IMR-90 (cell line): ENCODE results near the gene FOXQ1. TPM values are rescaled to one million over a fixed set of nuclear protein-coding genes. Genes with fewer than 3 reads are reported as not detected.

Experiments
- ATAC-seq: fragments of 200-7000 bp; cut with Tn5 transposase; 2 replicates; pipeline ENCODE4 v1.9.1; 2020; ENCODE audit warnings: low read depth, mild to moderate bottlenecking, moderate library complexity
- BruUV-seq: library from RNA; stranded (reverse); fragments of 400-500 nt; replicated peaks from 2 replicates; lab custom pipeline; 2021; lab: Mats Ljungman, UMichigan
- CTCF ChIA-PET: fragments of 300-600 bp; formaldehyde crosslinking; extraction: SDS; loops from one replicate; lab custom pipeline; 2021; ENCODE audit warnings: antibody characterized with exemption; lab: Yijun Ruan, JAX
- POLR2A ChIA-PET: fragments of 300-600 bp; sonication (Branson Sonifier 250); formaldehyde crosslinking; loops from one replicate; lab custom pipeline; 2022; ENCODE audit warnings: antibody characterized with exemption; ENCODE audit not compliant: unreplicated experiment; lab: Charles Lee
- DNase-seq: peaks from one replicate; pipeline ENCODE4 v3.0.0; 2013
- H2AFZ ChIP-seq: replicated peaks from 2 replicates; pipeline ENCODE3; 2013; ENCODE audit warnings: low read length, mild to moderate bottlenecking; ENCODE audit not compliant: poor library complexity
- H2AK5ac ChIP-seq: 2 replicates; pipeline ENCODE4 v1.6.1; 2013; ENCODE audit warnings: low read depth, low read length, inconsistent platforms
- H2AK9ac ChIP-seq: replicated peaks from 2 replicates; pipeline ENCODE3; 2013; ENCODE audit warnings: mild to moderate bottlenecking, low read depth, low read length, moderate library complexity; ENCODE audit not compliant: poor library complexity
- H2BK120ac ChIP-seq: 2 replicates; pipeline ENCODE4 v1.6.1; 2013; ENCODE audit warnings: low read depth, low read length, inconsistent platforms
- H2BK15ac ChIP-seq: 3 replicates; pipeline ENCODE4 v1.6.1; 2013; ENCODE audit warnings: low read depth, low read length, inconsistent platforms
- H2BK20ac ChIP-seq: 2 replicates; pipeline ENCODE4 v1.6.1; 2013; ENCODE audit warnings: low read depth, mild to moderate bottlenecking, inconsistent platforms, low read length, moderate library complexity
- H2BK5ac ChIP-seq: 2 replicates; pipeline ENCODE4 v1.6.1; 2013; ENCODE audit warnings: mild to moderate bottlenecking, low read depth, low read length, inconsistent platforms; ENCODE audit not compliant: poor library complexity, severe bottlenecking
- H3K14ac ChIP-seq: replicated peaks from 2 replicates; pipeline ENCODE4 v1.6.1; 2013; ENCODE audit warnings: low read depth, low read length, inconsistent platforms
- H3K18ac ChIP-seq: 2 replicates; pipeline ENCODE4 v1.6.1; 2013; ENCODE audit warnings: low read depth, low read length, control low read depth
- H3K23ac ChIP-seq: 2 replicates; pipeline ENCODE4 v1.6.1; 2013; ENCODE audit warnings: low read depth, low read length, inconsistent platforms
- H3K27ac ChIP-seq: 2 replicates; pipeline ENCODE4 v1.5.1; 2013; ENCODE audit warnings: mild to moderate bottlenecking, control low read depth, low read length; ENCODE audit not compliant: insufficient read depth
- H3K27me3 ChIP-seq: 2 replicates; pipeline ENCODE4 v1.6.1; 2013; ENCODE audit warnings: low read length; ENCODE audit not compliant: control insufficient read depth, insufficient read depth
- H3K36me3 ChIP-seq: 2 replicates; pipeline ENCODE4 v1.6.1; 2013; ENCODE audit warnings: low read length, mixed read lengths; ENCODE audit not compliant: control insufficient read depth, insufficient read depth
- H3K4ac ChIP-seq: 2 replicates; pipeline ENCODE4 v1.6.1; 2013; ENCODE audit warnings: low read depth, low read length, inconsistent platforms
- H3K4me1 ChIP-seq: 2 replicates; pipeline ENCODE4 v1.6.1; 2013; ENCODE audit warnings: low read length, mixed read lengths; ENCODE audit not compliant: control insufficient read depth, insufficient read depth
- H3K4me2 ChIP-seq: 2 replicates; pipeline ENCODE4 v1.6.1; 2013; ENCODE audit warnings: low read depth, mild to moderate bottlenecking, control low read depth, low read length, moderate library complexity
- H3K4me3 ChIP-seq: 2 replicates; pipeline ENCODE4 v1.5.1; 2013; ENCODE audit warnings: low read depth, mild to moderate bottlenecking, control low read depth, low read length, moderate library complexity; ENCODE audit not compliant: insufficient read depth
- H3K56ac ChIP-seq: 2 replicates; pipeline ENCODE4 v1.6.1; 2013; ENCODE audit warnings: low read length, inconsistent platforms; ENCODE audit not compliant: insufficient read depth; ENCODE audit errors: extremely low read depth
- H3K79me1 ChIP-seq, 2 experiments: 2 replicates each; pipeline ENCODE4 v1.6.1; 2013; ENCODE audit warnings: low read length in 2 of 2, inconsistent platforms in 1 of 2, low read depth in 1 of 2
- H3K9ac ChIP-seq: 2 replicates; pipeline ENCODE4 v1.6.1; 2013; ENCODE audit warnings: low read depth, low read length, control low read depth
- H3K9me1 ChIP-seq: 2 replicates; pipeline ENCODE4 v1.6.1; 2013; ENCODE audit warnings: low read length, inconsistent platforms; ENCODE audit not compliant: insufficient read depth
- H3K9me3 ChIP-seq: 2 replicates; pipeline ENCODE4 v1.6.1; 2013; ENCODE audit warnings: low read length; ENCODE audit not compliant: control insufficient read depth, insufficient read depth
- H4K20me1 ChIP-seq: 2 replicates; pipeline ENCODE4 v1.6.1; 2013; ENCODE audit warnings: low read length, inconsistent platforms; ENCODE audit not compliant: insufficient read depth
- H4K5ac ChIP-seq: 2 replicates; pipeline ENCODE4 v1.6.1; 2013; ENCODE audit warnings: mild to moderate bottlenecking, low read depth, low read length, control low read depth
- H4K8ac ChIP-seq, 2 experiments: 2 replicates each; pipeline ENCODE4 v1.6.1; 2013; ENCODE audit warnings: low read depth in 2 of 2, low read length in 2 of 2, control low read depth in 1 of 2, inconsistent platforms in 1 of 2
- H4K91ac ChIP-seq: 2 replicates; pipeline ENCODE4 v1.6.1; 2013; ENCODE audit warnings: low read depth, low read length, inconsistent platforms; ENCODE audit not compliant: insufficient read depth
- BHLHE40 ChIP-seq: fragments of 150-350 bp; IDR thresholded peaks from 2 replicates; pipeline ENCODE4 v1.6.1; 2016; ENCODE audit warnings: mild to moderate bottlenecking, low read depth, low read length
- CEBPB ChIP-seq: IDR thresholded peaks from 2 replicates; pipeline ENCODE4 v1.6.1; 2012; ENCODE audit warnings: low read depth, low read length, improper control_type of control experiment
- CHD1 ChIP-seq: IDR thresholded peaks from 2 replicates; pipeline ENCODE4 v1.6.1; 2012; ENCODE audit warnings: low read depth, low read length, improper control_type of control experiment
- FOS ChIP-seq: fragments of 150-350 bp; IDR thresholded peaks from 2 replicates; pipeline ENCODE4 v1.6.1; 2016; ENCODE audit warnings: low read depth, low read length
- MAFK ChIP-seq: IDR thresholded peaks from 2 replicates; pipeline ENCODE4 v1.6.1; 2012; ENCODE audit warnings: low read depth, low read length, improper control_type of control experiment
- MXI1 ChIP-seq: IDR thresholded peaks from 2 replicates; pipeline ENCODE4 v1.6.1; 2012; ENCODE audit warnings: low read depth, mild to moderate bottlenecking, low read length, moderate library complexity, borderline replicate concordance
- NFE2L2 ChIP-seq: fragments of 150-350 bp; IDR thresholded peaks from 2 replicates; pipeline ENCODE4 v1.6.1; 2016; ENCODE audit warnings: low read depth, mild to moderate bottlenecking, low read length
- RAD21 ChIP-seq: IDR thresholded peaks from 2 replicates; pipeline ENCODE4 v1.6.1; 2012; ENCODE audit warnings: low read length, improper control_type of control experiment
- RCOR1 ChIP-seq: IDR thresholded peaks from 2 replicates; pipeline ENCODE4 v1.6.1; 2012; ENCODE audit warnings: mild to moderate bottlenecking, low read length, improper control_type of control experiment; ENCODE audit not compliant: insufficient replicate concordance
- RFX5 ChIP-seq: IDR thresholded peaks from 2 replicates; pipeline ENCODE4 v1.8.0; 2012; ENCODE audit warnings: low read depth, mild to moderate bottlenecking, low read length, moderate library complexity
- SMC3 ChIP-seq: fragments of 150-350 bp; IDR thresholded peaks from 2 replicates; pipeline ENCODE4 v1.6.1; 2016; ENCODE audit warnings: low read depth, mild to moderate bottlenecking, antibody characterized with exemption, low read length, moderate library complexity
- WGBS, 2 experiments: methylation state at CpG; one replicate each; pipeline versions ENCODE4 v1.1.5 to v1.1.7; 2013; ENCODE audit warnings: missing lambda C conversion rate in 2 of 2; ENCODE audit not compliant: insufficient read length in 1 of 2; ENCODE audit errors: extremely low coverage in 2 of 2; 5-methylcytosine and 5-hydroxymethylcytosine counted together
- dilution Hi-C: fragments of 300-500 bp; cut with HindIII; formaldehyde crosslinking; loops from one replicate; pipeline ENCODE4 v1.14.3; 2018; ENCODE audit warnings: low sequenced_read_pairs; ENCODE audit not compliant: unreplicated experiment
- in situ Hi-C: fragments of 300-500 bp; cut with MboI; formaldehyde crosslinking; loops from 3 replicates; pipeline ENCODE4 v1.14.3; 2019; ENCODE audit warnings: low sequenced_read_pairs, inconsistent platforms, mixed read lengths
- intact Hi-C: fragments of 100-400 bp; cut with micrococcal nuclease; formaldehyde crosslinking; loops from 2 replicates; pipeline ENCODE4 v1.10.0; 2022
- polyA plus RNA-seq, 3 experiments: library from polyadenylated mRNA; depleted of rRNA; stranded (reverse); fragments of >200 nt; gene quantifications; 2 replicates each; pipeline ENCODE4 v1.2.3, GENCODE V29; 2012; ENCODE audit warnings: low replicate concordance in 1 of 3
- total RNA-seq: library from RNA; depleted of rRNA; stranded (reverse); fragments of >200 nt; gene quantifications from 2 replicates; pipeline ENCODE4 v1.2.3, GENCODE V29; 2012
- TF ChIP-seq, protein P1 (sequence below): fragments of 150-350 bp; IDR thresholded peaks from 2 replicates; pipeline ENCODE4 v1.6.1; 2016; ENCODE audit warnings: low read depth, mild to moderate bottlenecking, low read length, moderate library complexity, borderline replicate concordance
- TF ChIP-seq, protein P2 (sequence below): conservative IDR thresholded peaks from 2 replicates; pipeline ENCODE4 v1.5.1; 2012; ENCODE audit warnings: mild to moderate bottlenecking, low read depth, low read length, improper control_type of control experiment
- TF ChIP-seq, protein P3 (sequence below): fragments of 150-350 bp; IDR thresholded peaks from 2 replicates; pipeline ENCODE4 v1.6.1; 2017; ENCODE audit warnings: mild to moderate bottlenecking, antibody characterized with exemption, low read length, low read depth

The FOXQ1 gene
- total and polyA plus RNA-seq, 2 of the 4 experiments (the other 2 are of a cell fraction), result not detected

DNA sequence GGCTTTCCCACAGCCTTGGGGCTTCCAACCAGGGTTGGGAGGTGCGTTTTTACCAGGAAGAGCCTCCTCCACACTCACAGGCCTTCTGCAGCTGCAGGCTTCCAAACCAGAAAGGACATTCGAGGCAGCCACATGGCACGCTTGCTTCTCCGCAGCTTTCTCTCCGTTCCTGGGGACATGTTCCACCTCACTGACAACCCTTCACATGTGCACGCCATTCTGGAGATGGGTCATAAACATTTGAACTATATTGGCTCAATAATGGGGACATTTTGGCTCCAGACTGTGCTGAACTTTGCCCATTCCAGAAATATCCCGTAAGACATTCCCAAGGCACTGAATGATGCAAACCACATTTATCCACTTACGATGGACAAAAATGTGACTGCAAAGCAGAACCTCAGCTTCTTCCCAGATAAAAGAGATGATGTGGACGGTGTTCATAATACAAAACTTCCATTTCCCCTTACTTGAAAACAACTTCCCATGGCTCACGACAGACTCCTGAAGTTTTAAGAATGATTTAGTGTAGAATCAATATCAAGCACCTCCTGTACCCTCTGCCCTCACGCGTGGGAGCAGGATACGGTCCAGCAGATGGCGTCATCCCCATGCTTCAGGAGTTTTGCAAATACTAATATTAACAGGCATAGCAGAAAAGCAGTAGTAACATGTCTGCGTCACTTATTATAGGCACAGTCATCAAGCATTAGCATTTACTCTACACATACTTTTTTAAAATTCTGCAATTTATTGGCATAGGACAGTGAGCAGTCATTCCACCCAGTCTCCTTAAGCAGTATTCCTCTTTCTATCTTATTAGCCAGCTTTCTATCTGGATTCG is 52.1 kb downstream of the FOXQ1 start:
- Histone ChIP-seq H3K9me1 (peaks cover 4% of the 10 kb centered on the region; the same call in 1 of the 2 replicates), H3K79me1 (no peaks in the 10 kb centered on the region), H4K91ac (no peak overlapping the region), H3K18ac (no peak overlapping the region), H4K5ac (no peak overlapping the region), H3K4me2 (no peak overlapping the region), H3K9me3 (no peaks in the 10 kb centered on the region), H3K4me1 (peaks cover 4% of the 10 kb centered on the region; the same call in 1 of the 2 replicates), H3K36me3 (no peaks in the 10 kb centered on the region), H2BK20ac (no peak overlapping the region), H3K9ac (no peak overlapping the region), H3K4ac (no peak overlapping the region), H2AK9ac (no peak overlapping the region), H4K20me1 (no peaks in the 10 kb centered on the region), H3K56ac (no peak overlapping the region), H3K23ac (no peak overlapping the region), H2BK5ac (no peak overlapping the region), H3K27ac (no peak overlapping the region), H4K8ac (no peak overlapping the region), H3K27me3 (no peaks in the 10 kb centered on the region; the same call in 1 of the 2 replicates), H3K14ac (no peak overlapping the region), H2AFZ (no peak overlapping the region), H2BK15ac (no peak overlapping the region), H3K4me3 (no peak overlapping the region), H2BK120ac (no peak overlapping the region), H2AK5ac (no peak overlapping the region)
- 19% methylated on average over 3 of the region's 16 CpGs; no CpG with 5 or more reads in 1 of the 2 experiments for WGBS, 2 experiments
- no TSS peak for BruUV-seq
- dilution Hi-C loops (no loop called here), intact Hi-C loops (no loop called here), in situ Hi-C loops (no loop called here)
- ATAC-seq, result peak; percentile 66
- CTCF ChIA-PET, result interaction anchor here (1.0 to 1.1 kb wide), 2 partner anchors 10 kb away, joined by 3 read pairs; no protein-coding TSS in a partner anchor
- DNase-seq, result peak; percentile 68
- POLR2A ChIA-PET, result interaction anchor here (0.5 kb wide), 1 partner anchor 27 kb away, joined by 5 read pairs; no protein-coding TSS in a partner anchor
- peak; percentile 27; the same call in 1 of the 2 replicates for TF ChIP-seq SMC3
- TF ChIP-seq RCOR1, result no peak
- TF ChIP-seq, protein P1, sequence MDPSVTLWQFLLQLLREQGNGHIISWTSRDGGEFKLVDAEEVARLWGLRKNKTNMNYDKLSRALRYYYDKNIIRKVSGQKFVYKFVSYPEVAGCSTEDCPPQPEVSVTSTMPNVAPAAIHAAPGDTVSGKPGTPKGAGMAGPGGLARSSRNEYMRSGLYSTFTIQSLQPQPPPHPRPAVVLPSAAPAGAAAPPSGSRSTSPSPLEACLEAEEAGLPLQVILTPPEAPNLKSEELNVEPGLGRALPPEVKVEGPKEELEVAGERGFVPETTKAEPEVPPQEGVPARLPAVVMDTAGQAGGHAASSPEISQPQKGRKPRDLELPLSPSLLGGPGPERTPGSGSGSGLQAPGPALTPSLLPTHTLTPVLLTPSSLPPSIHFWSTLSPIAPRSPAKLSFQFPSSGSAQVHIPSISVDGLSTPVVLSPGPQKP, result no peak
- TF ChIP-seq, protein P2, sequence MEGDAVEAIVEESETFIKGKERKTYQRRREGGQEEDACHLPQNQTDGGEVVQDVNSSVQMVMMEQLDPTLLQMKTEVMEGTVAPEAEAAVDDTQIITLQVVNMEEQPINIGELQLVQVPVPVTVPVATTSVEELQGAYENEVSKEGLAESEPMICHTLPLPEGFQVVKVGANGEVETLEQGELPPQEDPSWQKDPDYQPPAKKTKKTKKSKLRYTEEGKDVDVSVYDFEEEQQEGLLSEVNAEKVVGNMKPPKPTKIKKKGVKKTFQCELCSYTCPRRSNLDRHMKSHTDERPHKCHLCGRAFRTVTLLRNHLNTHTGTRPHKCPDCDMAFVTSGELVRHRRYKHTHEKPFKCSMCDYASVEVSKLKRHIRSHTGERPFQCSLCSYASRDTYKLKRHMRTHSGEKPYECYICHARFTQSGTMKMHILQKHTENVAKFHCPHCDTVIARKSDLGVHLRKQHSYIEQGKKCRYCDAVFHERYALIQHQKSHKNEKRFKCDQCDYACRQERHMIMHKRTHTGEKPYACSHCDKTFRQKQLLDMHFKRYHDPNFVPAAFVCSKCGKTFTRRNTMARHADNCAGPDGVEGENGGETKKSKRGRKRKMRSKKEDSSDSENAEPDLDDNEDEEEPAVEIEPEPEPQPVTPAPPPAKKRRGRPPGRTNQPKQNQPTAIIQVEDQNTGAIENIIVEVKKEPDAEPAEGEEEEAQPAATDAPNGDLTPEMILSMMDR, result peak; percentile 40
- no peak for TF ChIP-seq NFE2L2
- TF ChIP-seq, protein P3, sequence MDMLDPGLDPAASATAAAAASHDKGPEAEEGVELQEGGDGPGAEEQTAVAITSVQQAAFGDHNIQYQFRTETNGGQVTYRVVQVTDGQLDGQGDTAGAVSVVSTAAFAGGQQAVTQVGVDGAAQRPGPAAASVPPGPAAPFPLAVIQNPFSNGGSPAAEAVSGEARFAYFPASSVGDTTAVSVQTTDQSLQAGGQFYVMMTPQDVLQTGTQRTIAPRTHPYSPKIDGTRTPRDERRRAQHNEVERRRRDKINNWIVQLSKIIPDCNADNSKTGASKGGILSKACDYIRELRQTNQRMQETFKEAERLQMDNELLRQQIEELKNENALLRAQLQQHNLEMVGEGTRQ, result no peak
- TF ChIP-seq FOS, result no peak
- TF ChIP-seq MXI1, result no peak
- no peak for TF ChIP-seq CHD1
- no peak for TF ChIP-seq MAFK
- TF ChIP-seq RAD21, result peak; percentile 44
- TF ChIP-seq BHLHE40, result peak; percentile 24
- TF ChIP-seq CEBPB, result no peak
- no peak for TF ChIP-seq RFX5
